Lower lobe of right lung (tissue), 2 donors: Measurements from ENCODE around the gene EIF2S3B. TPM values are rescaled to one million over a fixed set of nuclear protein-coding genes. Genes with fewer than 3 reads are reported as not detected.
A peak's percentile ranks its signal among the peaks of the same experiment; 100 is the strongest.
"Not testable (repeated sequence)": the region's sequence is repeated elsewhere in the genome, so short reads cannot be mapped to it uniquely, and the experiment has no call there.

Experiments used
- ATAC-seq, 2 donors: fragments of 200-7000 bp; cut with Tn5 transposase; one replicate each; pipeline ENCODE4 v1.9.1; 2020 to 2022; ENCODE audit warnings: mild to moderate bottlenecking in 2 of 2, moderate library complexity in 2 of 2
- DNase-seq: peaks from one replicate; pipeline ENCODE4 v3.0.0-alpha.2; 2020
- H3K27ac ChIP-seq: fragments of 200-600 bp; one replicate; pipeline ENCODE4 v1.8.0; 2022
- H3K27me3 ChIP-seq: fragments of 200-600 bp; one replicate; pipeline ENCODE4 v1.8.0; 2022; ENCODE audit warnings: low read depth
- H3K36me3 ChIP-seq: fragments of 200-600 bp; one replicate; pipeline ENCODE4 v1.8.0; 2022; ENCODE audit warnings: mild to moderate bottlenecking
- H3K4me1 ChIP-seq: fragments of 200-600 bp; one replicate; pipeline ENCODE4 v1.8.0; 2022
- H3K4me3 ChIP-seq: fragments of 200-600 bp; one replicate; pipeline ENCODE4 v1.8.0; 2022; ENCODE audit warnings: mild to moderate bottlenecking
- H3K9me3 ChIP-seq: fragments of 200-600 bp; one replicate; pipeline ENCODE4 v1.8.0; 2022
- intact Hi-C: fragments of 100-400 bp; cut with DNase I; formaldehyde crosslinking; loops from one replicate; pipeline ENCODE4 v1.11.0; 2022
- long read RNA-seq: library from polyadenylated mRNA; unstranded; transcript quantifications from one replicate; pipeline ENCODE4 v2.0.0, GENCODE V29; 2021
- total RNA-seq: library from RNA; stranded (reverse); fragmentation: NEBNext Ultra II Directional; extraction: Animal tissue kit (Norgen Biotek cat#: 25700); gene quantifications from one replicate; pipeline ENCODE4 v1.2.1, GENCODE V29; 2021
- TF ChIP-seq, protein P1 (sequence below): fragments of 200-600 bp; IDR thresholded peaks from one replicate; pipeline ENCODE4 v1.8.0; 2022; ENCODE audit warnings: antibody characterized with exemption, mild to moderate bottlenecking
- donor health status: DM: no; HTN: yes; CAD: no; lungs with severe emphysema.

Gene EIF2S3B
- 0.68 TPM for total RNA-seq
- long read RNA-seq, result 0 reads

DNA sequence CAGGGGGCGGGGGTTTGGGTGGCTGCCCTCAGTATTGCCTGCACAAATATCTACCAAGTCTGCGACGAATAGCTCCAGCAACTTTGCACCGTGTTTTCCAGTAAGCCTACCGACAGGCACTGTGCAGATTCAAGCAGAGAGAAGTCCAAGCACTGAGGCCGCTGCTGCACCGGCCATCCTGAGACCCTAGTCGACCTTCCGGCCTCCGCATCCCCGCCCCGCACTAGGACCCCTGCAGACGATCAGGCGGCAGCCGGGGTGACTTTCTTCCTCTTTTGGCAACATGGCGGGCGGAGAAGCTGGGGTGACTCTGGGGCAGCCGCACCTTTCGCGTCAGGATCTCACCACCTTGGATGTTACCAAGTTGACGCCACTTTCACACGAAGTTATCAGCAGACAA lies at the start of gene EIF2S3B:
Gene EIF2S3B (plus strand): TSS at position 271 of the 400 bp plus-strand sequence. CDS start 13 bp downstream, at position 284.
- Histone ChIP-seq H3K27ac (no peak within 1 kb of the TSS), H3K27me3 (no peaks in the 10 kb centered on the region), H3K4me3 (no peak within 1 kb of the TSS), H3K36me3 (no peaks in the 10 kb centered on the region), H3K9me3 (no peaks in the 10 kb centered on the region), H3K4me1 (no peaks in the 10 kb centered on the region)
- intact Hi-C loops, result no loop called here
- DNase-seq (peak; percentile 34), ATAC-seq (no peak)
- TF ChIP-seq, protein P1, sequence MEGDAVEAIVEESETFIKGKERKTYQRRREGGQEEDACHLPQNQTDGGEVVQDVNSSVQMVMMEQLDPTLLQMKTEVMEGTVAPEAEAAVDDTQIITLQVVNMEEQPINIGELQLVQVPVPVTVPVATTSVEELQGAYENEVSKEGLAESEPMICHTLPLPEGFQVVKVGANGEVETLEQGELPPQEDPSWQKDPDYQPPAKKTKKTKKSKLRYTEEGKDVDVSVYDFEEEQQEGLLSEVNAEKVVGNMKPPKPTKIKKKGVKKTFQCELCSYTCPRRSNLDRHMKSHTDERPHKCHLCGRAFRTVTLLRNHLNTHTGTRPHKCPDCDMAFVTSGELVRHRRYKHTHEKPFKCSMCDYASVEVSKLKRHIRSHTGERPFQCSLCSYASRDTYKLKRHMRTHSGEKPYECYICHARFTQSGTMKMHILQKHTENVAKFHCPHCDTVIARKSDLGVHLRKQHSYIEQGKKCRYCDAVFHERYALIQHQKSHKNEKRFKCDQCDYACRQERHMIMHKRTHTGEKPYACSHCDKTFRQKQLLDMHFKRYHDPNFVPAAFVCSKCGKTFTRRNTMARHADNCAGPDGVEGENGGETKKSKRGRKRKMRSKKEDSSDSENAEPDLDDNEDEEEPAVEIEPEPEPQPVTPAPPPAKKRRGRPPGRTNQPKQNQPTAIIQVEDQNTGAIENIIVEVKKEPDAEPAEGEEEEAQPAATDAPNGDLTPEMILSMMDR, result no peak

DNA sequence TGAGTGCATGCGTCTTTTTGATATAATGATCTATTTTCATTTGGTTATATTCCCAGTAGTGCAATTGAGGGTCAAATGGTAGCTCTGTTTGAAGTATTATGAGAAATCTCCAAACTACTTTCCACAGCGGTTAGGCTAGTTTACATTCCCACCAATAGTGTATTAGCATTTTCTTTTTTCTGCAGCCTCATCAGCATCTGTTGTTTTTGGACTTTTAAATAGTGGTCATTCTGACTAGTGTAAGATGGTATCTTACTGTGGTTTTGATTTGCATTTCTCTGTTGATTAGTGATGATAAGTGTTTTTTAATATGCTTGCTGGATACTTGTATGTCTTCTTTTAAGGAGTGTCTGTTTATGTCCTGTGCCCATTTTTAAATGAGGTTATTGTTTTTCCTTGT lies 48.8 kb upstream of the EIF2S3B start:
- no peak for ATAC-seq
- H3K4me1 ChIP-seq, result no peaks in the 10 kb centered on the region
- intact Hi-C loops, result no loop called here
- no peak overlapping the region for H3K4me3 ChIP-seq
- no peak for DNase-seq
- TF ChIP-seq, protein P1, result no peak
- H3K9me3 ChIP-seq, result peaks cover 26% of the 10 kb centered on the region
- no peaks in the 10 kb centered on the region for H3K36me3 ChIP-seq
- H3K27me3 ChIP-seq, result no peaks in the 10 kb centered on the region
- no peak overlapping the region for H3K27ac ChIP-seq

DNA sequence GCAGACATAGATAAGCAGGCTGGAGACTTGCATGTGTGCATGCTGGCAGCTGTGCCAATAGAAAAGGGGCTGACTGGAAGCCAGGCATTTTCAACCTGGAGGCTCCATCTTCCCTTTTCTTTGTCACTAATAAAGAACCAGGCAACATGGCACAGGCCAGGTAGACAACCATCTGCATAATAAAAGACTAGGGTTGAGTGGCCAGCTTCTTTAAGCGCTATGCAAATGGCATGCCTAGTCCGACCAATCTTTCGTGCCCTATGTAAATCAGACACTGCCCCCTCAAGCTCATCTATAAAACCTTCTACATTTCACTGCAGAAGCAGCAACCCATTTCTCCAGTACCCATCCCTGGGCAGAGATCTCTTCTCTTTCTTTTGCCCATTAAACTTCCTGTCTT lies 47.9 kb upstream of the EIF2S3B start:
- ATAC-seq (no peak), DNase-seq (no peak)
- Histone ChIP-seq H3K27me3 (no peaks in the 10 kb centered on the region), H3K4me3 (no peak overlapping the region), H3K9me3 (peaks cover 26% of the 10 kb centered on the region), H3K27ac (no peak overlapping the region), H3K36me3 (no peaks in the 10 kb centered on the region), H3K4me1 (no peaks in the 10 kb centered on the region)
- intact Hi-C loops, result no loop called here
- TF ChIP-seq, protein P1, result no peak

DNA sequence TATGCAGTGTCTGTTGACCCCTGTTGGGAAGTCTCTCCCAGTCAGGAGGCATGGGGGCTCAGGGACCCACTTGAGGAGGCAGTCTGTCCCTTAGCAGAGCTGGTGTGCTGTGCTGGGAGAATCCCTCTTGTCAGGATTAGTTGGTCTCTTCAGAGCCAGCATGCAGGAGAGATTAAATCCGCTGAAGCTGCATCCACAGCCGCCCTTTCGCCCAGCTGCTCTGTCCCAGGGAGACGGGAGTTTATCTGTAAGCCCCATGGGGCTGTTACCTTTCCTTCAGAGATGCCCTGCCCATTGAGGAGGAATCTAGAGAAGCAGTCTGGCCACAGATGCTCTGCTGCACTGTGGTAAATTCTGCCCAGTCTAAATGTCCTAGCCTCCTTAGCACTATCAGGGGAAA lies 39.4 kb upstream of the EIF2S3B start:
- ATAC-seq (no peak), DNase-seq (no peak)
- Histone ChIP-seq H3K4me1 (no peaks in the 10 kb centered on the region), H3K27ac (no peak overlapping the region), H3K9me3 (no peaks in the 10 kb centered on the region), H3K36me3 (no peaks in the 10 kb centered on the region), H3K4me3 (no peak overlapping the region), H3K27me3 (no peaks in the 10 kb centered on the region)
- TF ChIP-seq, protein P1, result no peak
- intact Hi-C loops, result no loop called here

DNA sequence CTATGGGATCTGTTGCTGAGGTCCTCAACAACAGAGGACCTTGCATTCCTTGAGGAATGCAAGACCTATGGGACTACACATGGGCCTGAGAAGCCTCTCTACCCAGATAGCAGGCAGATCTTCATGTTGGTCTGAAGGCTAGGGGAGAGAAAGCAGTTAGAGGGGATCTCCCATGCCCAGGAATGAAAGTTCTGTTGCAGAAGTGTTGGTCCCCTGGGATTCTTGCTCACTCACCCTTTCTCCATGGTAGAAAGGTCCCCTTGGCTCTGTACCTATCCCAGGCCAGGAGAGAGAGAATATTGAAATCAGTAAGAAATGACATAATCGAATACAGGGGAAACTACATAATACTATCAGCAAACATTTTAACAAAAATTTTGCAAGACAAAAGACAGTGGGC lies 36.0 kb upstream of the EIF2S3B start:
- no peaks in the 10 kb centered on the region for H3K27me3 ChIP-seq
- no peak for ATAC-seq
- H3K9me3 ChIP-seq, result no peaks in the 10 kb centered on the region
- no peaks in the 10 kb centered on the region for H3K36me3 ChIP-seq
- no peaks in the 10 kb centered on the region for H3K4me1 ChIP-seq
- no peak overlapping the region for H3K27ac ChIP-seq
- DNase-seq, result no peak
- no peak overlapping the region for H3K4me3 ChIP-seq
- intact Hi-C loops, result no loop called here
- TF ChIP-seq, protein P1, result no peak

DNA sequence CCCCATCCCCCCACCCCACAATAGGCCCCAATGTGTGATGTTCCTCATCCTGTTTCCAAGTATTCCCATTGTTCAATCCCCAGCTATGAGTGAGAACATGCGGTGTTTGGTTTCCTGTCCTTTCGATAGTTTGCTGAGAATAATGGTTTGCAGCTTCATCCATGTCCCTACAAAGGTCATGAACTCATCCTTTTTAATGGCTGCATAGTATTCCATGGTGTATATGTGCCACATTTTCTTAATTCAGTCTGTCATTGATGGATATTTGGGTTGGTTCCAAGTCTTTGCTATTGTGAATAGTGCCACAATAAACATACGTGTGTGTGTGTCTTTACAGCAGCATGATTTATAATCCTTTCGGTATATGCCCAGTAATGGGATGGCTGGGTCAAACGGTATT lies 32.9 kb upstream of the EIF2S3B start:
- H3K27ac ChIP-seq, H3K4me3 ChIP-seq, intact Hi-C loops, H3K27me3 ChIP-seq, H3K36me3 ChIP-seq, ATAC-seq, H3K9me3 ChIP-seq, DNase-seq, H3K4me1 ChIP-seq: not testable (repeated sequence)

DNA sequence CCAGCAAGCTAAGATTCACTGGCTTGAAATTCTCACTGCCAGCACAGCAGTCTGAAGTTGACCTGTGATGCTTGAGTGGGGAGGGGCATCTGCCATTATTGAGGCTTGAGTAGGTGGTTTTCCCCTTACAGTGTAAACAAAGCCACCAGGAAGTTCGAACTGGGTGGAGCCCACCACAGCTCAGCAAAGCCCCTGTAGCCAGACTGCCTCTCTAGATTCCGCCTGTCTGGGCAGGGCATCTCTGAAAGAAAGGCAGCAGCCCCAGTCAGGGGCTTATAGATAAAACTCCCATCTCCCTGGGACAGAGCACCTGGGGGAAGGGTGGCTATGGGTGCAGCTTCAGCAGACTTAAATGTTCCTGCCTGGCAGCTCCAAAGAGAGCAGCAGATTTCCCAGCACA lies 23.8 kb upstream of the EIF2S3B start:
- intact Hi-C loops, ATAC-seq, H3K27me3 ChIP-seq, H3K9me3 ChIP-seq, H3K36me3 ChIP-seq, H3K4me1 ChIP-seq, H3K4me3 ChIP-seq, DNase-seq, H3K27ac ChIP-seq: not testable (repeated sequence)

DNA sequence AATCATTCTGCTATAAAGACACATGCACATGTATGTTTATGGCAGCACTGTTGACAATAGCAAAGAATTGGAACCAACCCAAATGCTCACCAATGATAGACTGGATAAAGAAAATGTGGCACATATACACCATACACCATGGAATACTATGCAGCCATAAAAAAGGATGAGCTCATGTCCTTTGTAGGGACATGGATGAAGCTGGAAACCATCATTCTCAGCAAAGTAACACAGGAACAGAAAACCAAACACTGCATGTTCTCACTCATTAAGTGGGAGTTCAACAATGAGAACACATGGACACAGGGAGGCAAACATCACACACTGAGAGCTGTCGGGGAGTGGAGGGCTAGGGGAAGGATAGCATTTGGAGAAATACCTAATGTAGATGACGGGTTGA lies 18.4 kb upstream of the EIF2S3B start:
- H3K4me1 ChIP-seq, H3K36me3 ChIP-seq, intact Hi-C loops, H3K9me3 ChIP-seq, DNase-seq, H3K27ac ChIP-seq, ATAC-seq, H3K27me3 ChIP-seq, H3K4me3 ChIP-seq: not testable (repeated sequence)
